Ovary (tissue), 3 donors: ENCODE data around the gene FHOD3.

Source experiments
- CTCF ChIP-seq, 3 donors: fragments of 450-650 bp in 2 of 3; fragments of 200-600 bp in 1 of 3; IDR thresholded peaks; one replicate each; pipeline versions ENCODE4 v1.5.1 to v1.8.0; 2016 to 2022; ENCODE audit warnings: antibody characterized with exemption in 3 of 3, mild to moderate bottlenecking in 1 of 3
- POLR2A ChIP-seq: fragments of 450-650 bp; IDR thresholded peaks from one replicate; pipeline ENCODE4 v1.6.1; 2017; ENCODE audit warnings: antibody characterized with exemption, mild to moderate bottlenecking, moderate library complexity
- donor health status: DM: no; HTN: no; CAD: no.

- no peak for TF ChIP-seq CTCF (IDR thresholded peaks at IDR 0.05)
- TF ChIP-seq POLR2A = no peak
These were observed 330.1 kb downstream of the FHOD3 start for GRCh38 chr18:36627637-36628036.
